SH-SY5Y (cell line): ENCODE results near the gene UBASH3A.

Experiments used
- GATA2 ChIP-seq: IDR thresholded peaks from 2 replicates; pipeline ENCODE4 v1.6.1; 2011; ENCODE audit warnings: mild to moderate bottlenecking, low read depth, low read length
- GATA3 ChIP-seq: IDR thresholded peaks from 2 replicates; pipeline ENCODE4 v1.6.1; 2011; ENCODE audit warnings: low read depth, mild to moderate bottlenecking, low read length, moderate library complexity

GRCh38 chr21:42375506-42375905 is 28.2 kb upstream of the UBASH3A start:
- TF ChIP-seq GATA3 = no peak
- TF ChIP-seq GATA2 = no peak
